Progenitor cell of endocrine pancreas (in vitro differentiated cells): ENCODE data around the gene UQCRHL. TPM values are rescaled to one million over a fixed set of nuclear protein-coding genes. Genes with fewer than 3 reads are reported as not detected.
A peak's percentile ranks its signal among the peaks of the same experiment; 100 is the strongest.

Experiments used
- DNase-seq: peaks from one replicate; pipeline ENCODE4 v3.0.0; 2021; ENCODE audit warnings: low spot score; ENCODE audit not compliant: unreplicated experiment
- H3K27ac Mint-ChIP-seq: 2 replicates; pipeline ENCODE4 v1.8.0; 2021; ENCODE audit warnings: mild to moderate bottlenecking, moderate library complexity, mixed read lengths
- H3K27me3 Mint-ChIP-seq: 2 replicates; pipeline ENCODE4 v1.8.0; 2021; ENCODE audit warnings: mixed read lengths
- H3K36me3 Mint-ChIP-seq: 2 replicates; pipeline ENCODE4 v1.8.0; 2022; ENCODE audit warnings: mixed read lengths; ENCODE audit not compliant: insufficient read depth
- H3K4me1 Mint-ChIP-seq: 2 replicates; pipeline ENCODE4 v1.8.0; 2021; ENCODE audit warnings: low read depth, mixed read lengths
- H3K4me3 Mint-ChIP-seq: 2 replicates; pipeline ENCODE4 v1.8.0; 2021; ENCODE audit warnings: low read depth, mild to moderate bottlenecking, moderate library complexity, mixed read lengths
- H3K9me3 Mint-ChIP-seq: 2 replicates; pipeline ENCODE4 v1.8.0; 2021; ENCODE audit warnings: low read depth, mixed read lengths
- CTCF ChIP-seq: fragments of 200-600 bp; sonication (generic); IDR thresholded peaks from one replicate; pipeline ENCODE4 v1.5.0; 2021; ENCODE audit warnings: antibody characterized with exemption, mild to moderate bottlenecking; ENCODE audit not compliant: unreplicated experiment
- total RNA-seq: library from RNA; stranded (reverse); gene quantifications from 2 replicates; pipeline ENCODE4 v1.2.1, GENCODE V29; 2021

UQCRHL gene
- total RNA-seq, 1 donor from 2014 or later: 3.5 TPM

- H3K27ac Mint-ChIP-seq: peak overlapping the region; percentile 95
- H3K4me3 Mint-ChIP-seq: peak overlapping the region; percentile 98
- H3K27me3 Mint-ChIP-seq: no peaks in the 10 kb centered on the region
- DNase-seq: no peak
- no peak for TF ChIP-seq CTCF
- peaks cover 16% of the 10 kb centered on the region for H3K4me1 Mint-ChIP-seq
- H3K36me3 Mint-ChIP-seq: no peaks in the 10 kb centered on the region
- no peaks in the 10 kb centered on the region for H3K9me3 Mint-ChIP-seq
Measured at GRCh38 chr1:15850471-15851001, 43.1 kb upstream of the UQCRHL start.

GRCh38 chr1:15849775-15850324 lies 42.4 kb upstream of the UQCRHL start:
- no peak for TF ChIP-seq CTCF
- H3K4me1 Mint-ChIP-seq: peaks cover 18% of the 10 kb centered on the region
- no peaks in the 10 kb centered on the region for H3K36me3 Mint-ChIP-seq
- peak overlapping the region; percentile 98 for H3K4me3 Mint-ChIP-seq
- no peaks in the 10 kb centered on the region for H3K9me3 Mint-ChIP-seq
- peak; percentile 38 for DNase-seq
- H3K27me3 Mint-ChIP-seq: no peaks in the 10 kb centered on the region
- peak overlapping the region; percentile 99 for H3K27ac Mint-ChIP-seq

GRCh38 chr1:15848929-15849774 lies 41.7 kb upstream of the UQCRHL start:
- Mint-ChIP-seq H3K4me1 (peaks cover 18% of the 10 kb centered on the region), H3K27me3 (no peaks in the 10 kb centered on the region), H3K27ac (peak overlapping the region; percentile 99), H3K9me3 (no peaks in the 10 kb centered on the region), H3K36me3 (no peaks in the 10 kb centered on the region), H3K4me3 (peak overlapping the region; percentile 98)
- no peak for TF ChIP-seq CTCF
- peak; percentile 82 for DNase-seq

- Mint-ChIP-seq H3K9me3 (no peaks in the 10 kb centered on the region), H3K36me3 (no peaks in the 10 kb centered on the region), H3K27me3 (no peaks in the 10 kb centered on the region), H3K4me3 (peak overlapping the region; percentile 98), H3K27ac (peak overlapping the region; percentile 99), H3K4me1 (peaks cover 18% of the 10 kb centered on the region)
- TF ChIP-seq CTCF: no peak
- DNase-seq: peak; percentile 13
Measured at GRCh38 chr1:15848143-15848928, 40.9 kb upstream of the UQCRHL start.

GRCh38 chr1:15847893-15848142 lies 40.4 kb upstream of the UQCRHL start:
- DNase-seq: no peak
- Mint-ChIP-seq H3K4me1 (peaks cover 18% of the 10 kb centered on the region), H3K27me3 (no peaks in the 10 kb centered on the region), H3K36me3 (no peaks in the 10 kb centered on the region), H3K27ac (no peak overlapping the region), H3K9me3 (no peaks in the 10 kb centered on the region), H3K4me3 (peak overlapping the region; percentile 86)
- TF ChIP-seq CTCF: no peak
